ENCODE results near the gene RPTOR. TPM values are rescaled to one million over a fixed set of nuclear protein-coding genes. Genes with fewer than 3 reads are reported as not detected.

Gene RPTOR
- polyA plus RNA-seq, 1 donor (not counting 4 experiments of a cell fraction or from before 2014, with no cell fraction given) = 4.0 TPM

- Histone ChIP-seq H4K20me1 (ENCODE audit: control insufficient read depth, extremely low read depth, insufficient read depth, low read length) (no peaks in the 10 kb centered on the region), H2AFZ (ENCODE audit: control insufficient read depth, low read length) (no peak overlapping the region), H3K9ac (ENCODE audit: control insufficient read depth, extremely low read depth, insufficient read depth, low read length) (no peak overlapping the region), H3K27me3 (ENCODE audit: control insufficient read depth, extremely low read depth, insufficient read depth, low read length) (no peaks in the 10 kb centered on the region), H3K9me3 (ENCODE audit: control insufficient read depth, low read depth, low read length) (no peaks in the 10 kb centered on the region), H3K27ac (ENCODE audit: control insufficient read depth, insufficient read depth, low read length) (no peak overlapping the region), H3K9me1 (ENCODE audit: control insufficient read depth, extremely low read depth, insufficient read depth, low read length) (no peaks in the 10 kb centered on the region), H3K36me3 (ENCODE audit: control insufficient read depth in 2 of 2, extremely low read depth in 1 of 2, insufficient read depth in 2 of 2, low read length in 2 of 2) (peaks cover 9 to 12% of the 10 kb centered on the region in 2 experiments), H3K4me1 (ENCODE audit: control insufficient read depth, extremely low read depth, insufficient read depth, low read length) (peaks cover 18% of the 10 kb centered on the region), H3K4me3 (ENCODE audit: control insufficient read depth in 2 of 3, extremely low read depth in 1 of 3, insufficient read depth in 2 of 3, low read depth in 1 of 3, low read length in 3 of 3) (no peak overlapping the region), H3K79me2 (ENCODE audit: control insufficient read depth, insufficient read depth, low read length) (no peaks in the 10 kb centered on the region), H3K4me2 (ENCODE audit: control insufficient read depth, extremely low read depth, insufficient read depth, low read depth, low read length) (no peak overlapping the region)
- dilution Hi-C loops (cut with MboI; ENCODE audit: extremely low pct_ligation_motif_present, low sequenced_read_pairs) = no loop called here
- TF ChIP-seq CTCF (optimal IDR thresholded peaks at IDR 0.05 in 1 of 3, IDR thresholded peaks at IDR 0.05 in 1 of 3, conservative IDR thresholded peaks at IDR 0.05 in 1 of 3; ENCODE audit: extremely low read depth in 1 of 3, insufficient read depth in 2 of 3, low read length in 3 of 3) (no peak), EZH2 (IDR thresholded peaks at IDR 0.05; ENCODE audit: low read length) (no peak)
- DNase-seq (ENCODE audit: low read depth, low spot score) = no peak
- FAIRE-seq = no peak
Observed at GRCh38 chr17:80846932-80847331, 302.3 kb downstream of the RPTOR start.

GRCh38 chr17:80847496-80848230 lies 303.0 kb downstream of the RPTOR start:
- Histone ChIP-seq H4K20me1 (ENCODE audit: control insufficient read depth, extremely low read depth, insufficient read depth, low read length) (no peaks in the 10 kb centered on the region), H3K9me1 (ENCODE audit: control insufficient read depth, extremely low read depth, insufficient read depth, low read length) (no peaks in the 10 kb centered on the region), H3K9ac (ENCODE audit: control insufficient read depth, extremely low read depth, insufficient read depth, low read length) (no peak overlapping the region), H2AFZ (ENCODE audit: control insufficient read depth, low read length) (no peak overlapping the region), H3K4me3 (ENCODE audit: control insufficient read depth in 2 of 3, extremely low read depth in 1 of 3, insufficient read depth in 2 of 3, low read depth in 1 of 3, low read length in 3 of 3) (no peak overlapping the region), H3K9me3 (ENCODE audit: control insufficient read depth, low read depth, low read length) (no peaks in the 10 kb centered on the region), H3K27ac (ENCODE audit: control insufficient read depth, insufficient read depth, low read length) (no peak overlapping the region), H3K4me2 (ENCODE audit: control insufficient read depth, extremely low read depth, insufficient read depth, low read depth, low read length) (no peak overlapping the region), H3K36me3 (ENCODE audit: control insufficient read depth in 2 of 2, extremely low read depth in 1 of 2, insufficient read depth in 2 of 2, low read length in 2 of 2) (peaks cover 9 to 11% of the 10 kb centered on the region in 2 experiments), H3K27me3 (ENCODE audit: control insufficient read depth, extremely low read depth, insufficient read depth, low read length) (no peaks in the 10 kb centered on the region), H3K79me2 (ENCODE audit: control insufficient read depth, insufficient read depth, low read length) (no peaks in the 10 kb centered on the region), H3K4me1 (ENCODE audit: control insufficient read depth, extremely low read depth, insufficient read depth, low read length) (peaks cover 18% of the 10 kb centered on the region)
- dilution Hi-C loops (cut with MboI; ENCODE audit: extremely low pct_ligation_motif_present, low sequenced_read_pairs) = no loop called here
- FAIRE-seq = no peak
- DNase-seq (ENCODE audit: low read depth, low spot score) = no peak
- TF ChIP-seq CTCF (optimal IDR thresholded peaks at IDR 0.05 in 1 of 3, IDR thresholded peaks at IDR 0.05 in 1 of 3, conservative IDR thresholded peaks at IDR 0.05 in 1 of 3; ENCODE audit: extremely low read depth in 1 of 3, insufficient read depth in 2 of 3, low read length in 3 of 3) = no peak
- no peak for TF ChIP-seq EZH2 (IDR thresholded peaks at IDR 0.05; ENCODE audit: low read length)

Data from keratinocyte (primary cell).